K562 (cell line): ENCODE measurements around the gene MEF2D. TPM values are rescaled to one million over a fixed set of nuclear protein-coding genes. Genes with fewer than 3 reads are reported as not detected.

ENCODE experiments used
- ATAC-seq: fragments of 200-7000 bp; cut with Tn5 transposase; 3 replicates; pipeline ENCODE4 v1.9.1; 2020; ENCODE audit warnings: moderate library complexity
- BruUV-seq: library from RNA; stranded (reverse); fragments of 400-500 nt; replicated peaks from 2 replicates; lab custom pipeline; 2021; lab: Mats Ljungman, UMichigan
- CTCF ChIA-PET: fragments of 300-600 bp; formaldehyde crosslinking; extraction: SDS; loops from one replicate; lab custom pipeline; 2021; ENCODE audit warnings: low intra/inter-chr PET ratio; lab: Yijun Ruan, JAX
- POLR2A ChIA-PET: fragments of 300-600, 350-650 bp; sonication (Branson Sonifier 250); formaldehyde crosslinking; extraction: SDS; loops from one replicate; lab custom pipeline; 2021; ENCODE audit warnings: antibody characterized with exemption, inconsistent platforms; lab: Yijun Ruan, JAX
- DNase-seq, 4 experiments: peaks; one replicate each; pipeline versions ENCODE4 v3.0.0 to v3.0.0-alpha.2; 2011 to 2018; ENCODE audit warnings: low spot score in 3 of 4, mixed read lengths in 3 of 4; ENCODE audit errors: extremely low read depth in 1 of 4
- FAIRE-seq: peaks from 2 replicates; lab custom pipeline; 2011; peaks lifted over from hg19 to GRCh38; lab: Jason Lieb, UNC
- H2AFZ ChIP-seq: 2 replicates; pipeline ENCODE4 v1.6.0; 2011; ENCODE audit warnings: low read depth, low read length, control low read depth, inconsistent platforms
- H3K27ac ChIP-seq: fragments of 200-600 bp; 3 replicates; pipeline ENCODE4 v1.8.0; 2011; ENCODE audit warnings: low read depth, mild to moderate bottlenecking, control low read depth, inconsistent platforms, low read length, moderate library complexity, mixed read lengths; ENCODE audit errors: extremely low read depth
- H3K27me3 ChIP-seq, 2 experiments: fragments of 300-600 bp in 1 of 2; 2 replicates in 1 of 2; 3 replicates in 1 of 2; pipeline versions ENCODE4 v1.6.0 to v1.8.0; 2011; ENCODE audit warnings: inconsistent platforms in 2 of 2, low read length in 2 of 2, mild to moderate bottlenecking in 1 of 2, mixed read lengths in 1 of 2, moderate library complexity in 1 of 2; ENCODE audit not compliant: control insufficient read depth in 2 of 2, insufficient read depth in 2 of 2
- H3K36me3 ChIP-seq: fragments of 300-600 bp; 3 replicates; pipeline ENCODE4 v1.8.0; 2011; ENCODE audit warnings: mild to moderate bottlenecking, low read length, inconsistent platforms; ENCODE audit not compliant: control insufficient read depth, insufficient read depth
- H3K4me1 ChIP-seq, 2 experiments: fragments of 200-600 bp in 1 of 2; replicated peaks in 1 of 2; 2 replicates in 1 of 2; 3 replicates in 1 of 2; pipeline versions ENCODE4 v1.5.1 to v1.8.0; 2011; ENCODE audit warnings: inconsistent platforms in 2 of 2, low read length in 2 of 2, mild to moderate bottlenecking in 1 of 2, mixed read lengths in 1 of 2, moderate library complexity in 1 of 2; ENCODE audit not compliant: control insufficient read depth in 2 of 2, insufficient read depth in 2 of 2
- H3K4me2 ChIP-seq: 2 replicates; pipeline ENCODE4 v1.6.1; 2011; ENCODE audit warnings: low read length, control low read depth, inconsistent platforms, mixed read lengths; ENCODE audit not compliant: insufficient read depth
- H3K4me3 ChIP-seq: fragments of 200-600 bp; sonication (generic), shearing (Covaris generic); 2 replicates; pipeline ENCODE4 v1.5.1; 2016; ENCODE audit warnings: control low read depth, inconsistent platforms
- H3K79me2 ChIP-seq: fragments of 200-600 bp; 3 replicates; pipeline ENCODE4 v1.8.0; 2011; ENCODE audit warnings: low read length, inconsistent platforms; ENCODE audit not compliant: control insufficient read depth, insufficient read depth
- H3K9ac ChIP-seq, 2 experiments: 2 replicates each; pipeline versions ENCODE4 v1.6.0 to v1.6.1; 2011; ENCODE audit warnings: low read depth in 2 of 2, low read length in 2 of 2, control low read depth in 1 of 2, inconsistent platforms in 1 of 2, mild to moderate bottlenecking in 1 of 2, mixed read lengths in 1 of 2; ENCODE audit not compliant: insufficient read depth in 1 of 2
- H3K9me1 ChIP-seq: one replicate; pipeline ENCODE4 v1.6.0; 2011; ENCODE audit warnings: inconsistent platforms, mild to moderate bottlenecking, low read length, moderate library complexity; ENCODE audit not compliant: control insufficient read depth, insufficient read depth
- H3K9me3 ChIP-seq: replicated peaks from 2 replicates; pipeline ENCODE4 v1.5.1; 2011; ENCODE audit warnings: low read depth, low read length, inconsistent platforms; ENCODE audit not compliant: control insufficient read depth, insufficient read depth
- H4K20me1 ChIP-seq: replicated peaks from 2 replicates; pipeline ENCODE4 v1.6.1; 2011; ENCODE audit warnings: low read length, inconsistent platforms, mixed read lengths; ENCODE audit not compliant: control insufficient read depth, insufficient read depth
- BCOR ChIP-seq: fragments of 450-650 bp; IDR thresholded peaks from 2 replicates; pipeline ENCODE4 v1.6.1; 2016
- CSDE1 ChIP-seq, 2 experiments: fragments of 450-650 bp; IDR thresholded peaks; 2 replicates each; pipeline ENCODE4 v1.6.1; 2016; ENCODE audit warnings: mild to moderate bottlenecking in 1 of 2
- CTBP1 ChIP-seq: fragments of 450-650 bp; IDR thresholded peaks from 2 replicates; pipeline ENCODE4 v1.6.1; 2016; ENCODE audit warnings: borderline replicate concordance
- MCM3 ChIP-seq: fragments of 450-650 bp; IDR thresholded peaks from 2 replicates; pipeline ENCODE4 v1.6.1; 2016
- MXI1 ChIP-seq: IDR thresholded peaks from 2 replicates; pipeline ENCODE4 v1.6.1; 2011; ENCODE audit warnings: low read depth, mild to moderate bottlenecking, improper control_type of control experiment, low read length
- MYNN ChIP-seq, 2 experiments: sonication (generic); formaldehyde crosslinking in 1 of 2; IDR thresholded peaks; 2 replicates each; pipeline versions ENCODE4 v1.5.0 to v1.6.1; 2016 to 2020; ENCODE audit warnings: antibody characterized with exemption in 1 of 2, missing genetic modification reagents in 1 of 2
- RBM25 ChIP-seq: fragments of 200-400 bp; formaldehyde crosslinking; IDR thresholded peaks from 2 replicates; pipeline ENCODE4 v1.6.1; 2018; ENCODE audit warnings: low read length, low read depth, moderate library complexity; ENCODE audit not compliant: severe bottlenecking
- ZBTB40 ChIP-seq, 2 experiments: fragments of 450-650 bp in 1 of 2; sonication (generic) in 1 of 2; formaldehyde crosslinking in 1 of 2; IDR thresholded peaks; 2 replicates each; pipeline versions ENCODE4 v1.7.1 to v1.9.0; 2016 to 2022; ENCODE audit warnings: inconsistent platforms in 1 of 2, mild to moderate bottlenecking in 1 of 2, missing genetic modification reagents in 1 of 2
- ZNF561 ChIP-seq: fragments of 450-650 bp; formaldehyde crosslinking; conservative IDR thresholded peaks from 2 replicates; pipeline ENCODE4 v1.4.0; 2020; ENCODE audit warnings: mild to moderate bottlenecking, moderate library complexity
- ZNF740 ChIP-seq, 3 experiments: fragments of 200-800 bp in 1 of 3; sonication (Bioruptor generic) in 1 of 3; sonication (generic) in 1 of 3; formaldehyde crosslinking in 1 of 3; IDR thresholded peaks; 2 replicates each; pipeline versions ENCODE4 v1.6.1 to v1.8.0; 2016 to 2022; ENCODE audit warnings: mild to moderate bottlenecking in 2 of 3, missing compliant biosample characterization in 2 of 3, missing genetic modification characterization in 2 of 3, missing genetic modification reagents in 1 of 3
- WGBS: fragments of 100-300 bp; shearing (Covaris generic); methylation state at CpG from one replicate; pipeline ENCODE4 v1.1.6; 2016; ENCODE audit warnings: low coverage, mixed read lengths; ENCODE audit not compliant: insufficient coverage; ENCODE audit errors: missing lambda C conversion rate; 5-methylcytosine and 5-hydroxymethylcytosine counted together
- in situ Hi-C: fragments of 300-500 bp; cut with MboI; formaldehyde crosslinking; loops from 4 replicates; pipeline ENCODE4 v1.15.0; 2018; ENCODE audit warnings: inconsistent platforms, mixed read lengths
- intact Hi-C: fragments of 100-400 bp; cut with micrococcal nuclease; formaldehyde crosslinking; loops from 2 replicates; pipeline ENCODE4 v1.14.2; 2022
- polyA plus RNA-seq, 8 experiments: library from polyadenylated mRNA; depleted of rRNA in 4 of 8; stranded (reverse) in 5 of 8; unstranded in 3 of 8; fragments of >200 nt; fragmentation: Nextera tagmentation in 2 of 8; fragmentation: Illumina TruSeq in 1 of 8; extraction: Ambion mirVana in 2 of 8; extraction: Trizol in 1 of 8; gene quantifications; 2 replicates each; pipeline versions ENCODE4 v1.2.1 to v1.2.3, GENCODE V29; 2011 to 2014; ENCODE audit warnings: inconsistent platforms in 1 of 8, missing spikeins in 1 of 8
- total RNA-seq, 7 experiments: library from RNA; depleted of rRNA in 6 of 7; stranded (reverse); fragments of >200 nt in 6 of 7; fragmentation: Illumina TruSeq in 2 of 7; extraction: Trizol in 2 of 7; gene quantifications; 2 replicates each; pipeline versions ENCODE4 v1.2.1 to v1.2.3, GENCODE V29; 2011 to 2021; ENCODE audit warnings: low replicate concordance in 1 of 7

The MEF2D gene
- total and polyA plus RNA-seq, 9 of the 15 experiments (the other 6 are each of a cell fraction or from before 2014, with no cell fraction given), result 0.10 to 19.5 (median 2.6) TPM

- ChIA-PET CTCF (no interaction called here), POLR2A (interaction anchor here (7.3 kb wide), 1 partner anchor 14 kb away, joined by 62 read pairs; the partner anchor contains the start of gene MEF2D)
- Histone ChIP-seq H3K4me1 (peaks cover 32 to 35% of the 10 kb centered on the region in 2 experiments), H3K4me3 (no peak overlapping the region), H3K9me3 (no peaks in the 10 kb centered on the region), H2AFZ (no peak overlapping the region), H3K79me2 (peaks cover 52% of the 10 kb centered on the region), H4K20me1 (peaks cover 32% of the 10 kb centered on the region), H3K27ac (no peak overlapping the region), H3K9me1 (peaks cover 13% of the 10 kb centered on the region), H3K36me3 (peaks cover 15% of the 10 kb centered on the region), H3K27me3 (no peaks in the 10 kb centered on the region), H3K9ac (no peak overlapping the region), H3K4me2 (no peak overlapping the region)
- no peak for FAIRE-seq
- BruUV-seq, result no TSS peak
- no peak for ATAC-seq
- peak in 3 of 4 experiments; percentile 41 to 72 (median 69) for DNase-seq
- in situ Hi-C loops (no loop called here), intact Hi-C loops (loop anchor here (10.0 kb wide), 1 partner anchor 58 kb away; no protein-coding TSS in a partner anchor)
- 41% methylated on average over 4 of the region's 7 CpGs for WGBS
- 0 out of 2 replicates have a peak, but pooled peaks have one; percentile 23 for TF ChIP-seq ZBTB40 (IDR thresholded peaks at IDR 0.05)
- TF ChIP-seq ZBTB40 (CRISPR knock-in tag; IDR thresholded peaks at IDR 0.05), result no peak
- peak; percentile 90 for TF ChIP-seq MXI1
- TF ChIP-seq ZNF561 (CRISPR knock-in tag), result no peak
- TF ChIP-seq BCOR, result peak; percentile 51; the same call in 1 of the 2 replicates
- TF ChIP-seq CSDE1 (IDR thresholded peaks at IDR 0.05), result peak in 1 of 2 experiments; percentile 82; a peak in 2 of 4 replicates
- TF ChIP-seq MCM3, result no peak
- peak; percentile 8 for TF ChIP-seq RBM25
- TF ChIP-seq ZNF740 (CRISPR knock-in tag; IDR thresholded peaks at IDR 0.05), result peak; percentile 94
- no peak for TF ChIP-seq ZNF740 (tag; IDR thresholded peaks at IDR 0.05)
- peak; percentile 52; the same call in 1 of the 2 replicates for TF ChIP-seq MYNN (IDR thresholded peaks at IDR 0.05)
- no peak for TF ChIP-seq MYNN (CRISPR knock-in tag; IDR thresholded peaks at IDR 0.05)
- peak; percentile 30; the same call in 1 of the 2 replicates for TF ChIP-seq CTBP1
Observed at GRCh38 chr1:156486421-156487344, 13.9 kb downstream of the MEF2D start.
